GM12865 (cell line): ENCODE results near the gene FHAD1.
A peak's percentile ranks its signal among the peaks of the same experiment; 100 is the strongest.

ENCODE experiments used
- DNase-seq: peaks from one replicate; pipeline ENCODE4 v3.0.0; 2010; ENCODE audit warnings: low read depth
- H3K4me3 ChIP-seq: 2 replicates; pipeline ENCODE4 v1.5.1; 2011; ENCODE audit warnings: mild to moderate bottlenecking, low read depth, low read length, control low read depth
- TF ChIP-seq, protein P1 (sequence below): IDR thresholded peaks from 2 replicates; pipeline ENCODE4 v1.5.1; 2011; ENCODE audit warnings: low read length, control low read depth, low read depth, inconsistent platforms; ENCODE audit not compliant: insufficient read depth; ENCODE audit errors: missing control alignments

Gene FHAD1

GRCh38 chr1:15362096-15362736 lies 115.2 kb downstream of the FHAD1 start:
- H3K4me3 ChIP-seq, result no peak overlapping the region
- DNase-seq, result no peak
- TF ChIP-seq, protein P1, sequence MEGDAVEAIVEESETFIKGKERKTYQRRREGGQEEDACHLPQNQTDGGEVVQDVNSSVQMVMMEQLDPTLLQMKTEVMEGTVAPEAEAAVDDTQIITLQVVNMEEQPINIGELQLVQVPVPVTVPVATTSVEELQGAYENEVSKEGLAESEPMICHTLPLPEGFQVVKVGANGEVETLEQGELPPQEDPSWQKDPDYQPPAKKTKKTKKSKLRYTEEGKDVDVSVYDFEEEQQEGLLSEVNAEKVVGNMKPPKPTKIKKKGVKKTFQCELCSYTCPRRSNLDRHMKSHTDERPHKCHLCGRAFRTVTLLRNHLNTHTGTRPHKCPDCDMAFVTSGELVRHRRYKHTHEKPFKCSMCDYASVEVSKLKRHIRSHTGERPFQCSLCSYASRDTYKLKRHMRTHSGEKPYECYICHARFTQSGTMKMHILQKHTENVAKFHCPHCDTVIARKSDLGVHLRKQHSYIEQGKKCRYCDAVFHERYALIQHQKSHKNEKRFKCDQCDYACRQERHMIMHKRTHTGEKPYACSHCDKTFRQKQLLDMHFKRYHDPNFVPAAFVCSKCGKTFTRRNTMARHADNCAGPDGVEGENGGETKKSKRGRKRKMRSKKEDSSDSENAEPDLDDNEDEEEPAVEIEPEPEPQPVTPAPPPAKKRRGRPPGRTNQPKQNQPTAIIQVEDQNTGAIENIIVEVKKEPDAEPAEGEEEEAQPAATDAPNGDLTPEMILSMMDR, result no peak

DNA sequence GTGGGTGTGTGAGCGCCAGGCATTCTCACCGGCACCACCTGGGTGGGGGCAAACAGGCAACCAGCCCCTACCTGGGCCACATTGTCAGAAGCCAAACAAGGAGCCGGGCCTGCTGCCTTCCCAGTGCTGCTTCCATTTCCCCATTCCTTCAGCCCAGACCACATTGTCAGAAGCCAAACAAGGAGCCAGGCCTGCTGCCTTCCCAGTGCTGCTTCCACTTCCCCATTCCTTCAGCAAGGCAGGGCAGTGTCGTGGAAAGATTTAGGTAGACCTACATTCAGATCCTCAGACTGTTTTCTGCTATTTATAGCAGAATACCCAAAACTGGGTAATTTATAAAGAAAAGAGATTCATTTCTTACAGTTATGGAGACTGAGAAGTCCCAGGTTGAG lies 115.7 kb downstream of the FHAD1 start:
- TF ChIP-seq, protein P1, result no peak
- DNase-seq, result no peak
- H3K4me3 ChIP-seq, result no peak overlapping the region

- no peak for DNase-seq
Measured at GRCh38 chr1:15364740-15365139, 117.7 kb downstream of the FHAD1 start.

DNA sequence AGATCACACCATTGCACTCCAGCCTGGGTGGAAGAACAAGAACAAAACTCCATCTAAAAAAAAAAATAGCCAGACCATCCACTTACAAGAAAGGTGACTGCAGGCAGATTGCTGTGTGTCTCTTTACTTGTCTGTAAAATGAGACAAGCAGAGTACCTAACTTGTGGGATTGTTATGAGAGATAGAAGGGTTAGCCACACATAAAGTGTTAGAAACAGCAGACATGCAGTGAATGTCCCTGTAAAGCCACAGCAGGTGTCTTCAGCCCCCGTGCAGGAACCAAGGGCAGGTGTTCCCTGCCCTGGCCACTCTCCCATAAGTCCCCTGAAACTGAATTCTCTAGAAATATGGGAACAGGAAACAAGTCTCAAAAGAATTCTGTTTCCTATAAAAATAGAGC lies 121.9 kb downstream of the FHAD1 start:
- no peak overlapping the region for H3K4me3 ChIP-seq
- no peak for DNase-seq
- TF ChIP-seq, protein P1, result no peak

More at GRCh38 chr1:15364740-15365139, 117.7 kb downstream of the FHAD1 start:
- TF ChIP-seq, protein P1, result peak; percentile 15
- H3K4me3 ChIP-seq, result no peak overlapping the region

- H3K4me3 ChIP-seq, result no peak overlapping the region
- no peak for DNase-seq
- TF ChIP-seq, protein P1, result no peak
Measured at GRCh38 chr1:15370268-15370667, 123.2 kb downstream of the FHAD1 start.

DNA sequence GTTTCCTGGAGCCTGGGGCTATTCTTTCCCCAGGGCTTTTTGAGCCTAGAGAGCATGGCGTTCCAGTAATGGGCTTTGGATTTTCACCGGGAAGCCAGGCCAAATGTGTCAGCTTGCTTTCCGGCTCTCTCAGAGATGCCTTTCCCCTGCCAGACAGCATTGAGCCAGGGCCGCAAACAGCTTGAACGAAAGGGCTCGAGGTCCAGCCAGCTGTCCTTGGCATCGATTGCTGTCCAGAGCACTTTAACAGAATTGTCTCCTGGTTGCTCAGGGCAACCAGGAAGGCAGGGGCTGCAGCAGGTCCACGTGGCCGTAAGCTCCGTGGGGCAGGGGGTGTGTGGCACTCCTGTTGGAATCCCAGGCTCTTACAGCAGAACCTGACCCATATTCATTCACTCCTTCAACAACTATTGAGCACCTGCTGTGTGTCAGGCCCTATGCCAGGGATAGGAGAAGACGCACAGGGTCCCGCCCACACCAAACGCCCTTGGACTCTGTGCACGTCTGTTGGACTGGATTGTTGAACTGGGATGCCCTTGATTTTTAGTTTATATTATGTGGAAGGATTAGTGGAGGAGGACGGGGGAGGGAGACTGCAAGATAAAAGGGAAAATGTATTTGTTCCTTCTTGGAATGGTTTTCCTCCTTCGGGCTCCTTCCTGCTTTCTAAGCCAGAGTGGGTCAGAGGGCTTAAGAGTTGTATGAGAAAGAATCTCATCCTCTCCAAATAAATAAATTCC lies 123.9 kb downstream of the FHAD1 start:
- TF ChIP-seq, protein P1, result no peak
- no peak overlapping the region for H3K4me3 ChIP-seq
- DNase-seq, result no peak
